Skin of body (tissue), 2 donors: ENCODE measurements around the gene ACSF3. TPM values are rescaled to one million over a fixed set of nuclear protein-coding genes. Genes with fewer than 3 reads are reported as not detected.
"Not testable (repeated sequence)": the region's sequence is repeated elsewhere in the genome, so short reads cannot be mapped to it uniquely, and the experiment has no call there.

ENCODE experiments used
- DNase-seq: peaks from one replicate; lab custom pipeline; 2025; lab: John Stamatoyannopoulos, UW
- total RNA-seq: library from RNA; depleted of rRNA; stranded (reverse); fragments of >200 nt; gene quantifications from one replicate; pipeline ENCODE4 v1.2.3, GENCODE V29; 2014

ACSF3 gene
- total RNA-seq, 1 donor from 2014 or later: 16.5 TPM

DNA sequence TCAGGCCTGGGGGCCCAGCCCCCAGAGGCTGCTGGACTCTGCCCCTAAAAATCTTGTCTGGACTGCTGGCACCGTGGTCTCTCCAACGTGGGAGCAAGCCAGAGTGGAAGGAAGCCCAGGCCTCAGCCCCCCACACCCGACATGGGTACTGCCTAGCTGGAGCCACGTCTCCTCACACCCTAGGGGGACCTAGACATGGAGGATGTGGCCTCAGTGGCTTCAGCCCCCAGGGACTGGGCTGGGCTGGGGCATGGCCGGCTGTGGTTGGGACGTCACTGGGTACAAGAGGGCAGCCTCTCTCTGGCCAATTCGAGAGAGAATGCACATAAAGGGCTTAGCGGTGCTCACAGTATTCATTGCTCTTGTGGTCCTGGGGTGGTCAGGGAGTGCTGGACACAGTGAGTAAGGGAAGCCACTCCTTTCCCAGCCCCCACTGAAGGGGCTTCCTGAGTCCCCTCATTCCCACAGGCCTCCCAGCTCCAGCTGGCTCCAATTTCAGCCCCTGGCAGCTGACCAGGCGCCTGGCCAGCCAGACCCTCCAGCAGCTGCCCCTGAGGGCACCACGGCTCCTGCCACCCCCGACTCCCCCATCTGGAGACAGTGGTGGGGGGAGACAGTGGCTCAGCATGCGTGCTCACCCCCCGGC, 79.0 kb downstream of the ACSF3 start:
- no peak for DNase-seq

DNA sequence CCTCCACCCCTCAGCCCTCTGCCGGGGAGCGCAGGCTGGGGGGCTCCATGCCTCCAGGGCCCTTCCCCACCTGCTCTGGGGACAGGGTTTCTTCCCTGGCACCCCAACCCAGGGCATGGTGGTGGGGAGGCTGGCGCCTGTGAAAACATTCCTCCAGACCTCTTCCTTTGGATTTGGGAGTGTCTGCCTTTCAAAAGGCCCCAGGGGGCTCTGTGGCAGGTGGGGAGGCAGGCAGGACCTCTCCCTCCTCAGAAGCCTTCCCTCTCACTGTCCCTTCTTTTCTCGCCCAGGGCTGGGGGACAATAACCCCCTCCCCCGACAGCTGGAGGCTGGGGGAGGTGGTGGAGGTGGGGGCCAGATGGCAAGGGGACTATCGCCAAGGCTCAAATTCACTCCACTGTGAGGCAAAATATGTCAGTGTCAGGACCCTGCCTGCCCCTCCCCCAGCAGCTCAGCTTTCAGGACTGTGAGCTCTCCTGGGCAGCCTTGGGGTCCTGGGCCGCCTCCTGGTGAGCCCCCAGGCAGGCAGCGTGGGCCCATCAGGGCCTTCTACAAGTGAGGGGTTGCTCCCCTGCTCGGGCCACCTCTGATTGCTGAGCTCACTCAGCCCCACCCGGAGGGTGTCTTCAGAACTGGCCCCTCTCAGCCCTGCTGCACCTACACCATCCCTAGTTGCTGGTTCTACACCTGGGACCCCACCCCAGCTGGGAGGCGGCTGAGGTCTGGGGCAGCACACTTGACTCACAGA, 79.7 kb downstream of the ACSF3 start:
- no peak for DNase-seq

DNA sequence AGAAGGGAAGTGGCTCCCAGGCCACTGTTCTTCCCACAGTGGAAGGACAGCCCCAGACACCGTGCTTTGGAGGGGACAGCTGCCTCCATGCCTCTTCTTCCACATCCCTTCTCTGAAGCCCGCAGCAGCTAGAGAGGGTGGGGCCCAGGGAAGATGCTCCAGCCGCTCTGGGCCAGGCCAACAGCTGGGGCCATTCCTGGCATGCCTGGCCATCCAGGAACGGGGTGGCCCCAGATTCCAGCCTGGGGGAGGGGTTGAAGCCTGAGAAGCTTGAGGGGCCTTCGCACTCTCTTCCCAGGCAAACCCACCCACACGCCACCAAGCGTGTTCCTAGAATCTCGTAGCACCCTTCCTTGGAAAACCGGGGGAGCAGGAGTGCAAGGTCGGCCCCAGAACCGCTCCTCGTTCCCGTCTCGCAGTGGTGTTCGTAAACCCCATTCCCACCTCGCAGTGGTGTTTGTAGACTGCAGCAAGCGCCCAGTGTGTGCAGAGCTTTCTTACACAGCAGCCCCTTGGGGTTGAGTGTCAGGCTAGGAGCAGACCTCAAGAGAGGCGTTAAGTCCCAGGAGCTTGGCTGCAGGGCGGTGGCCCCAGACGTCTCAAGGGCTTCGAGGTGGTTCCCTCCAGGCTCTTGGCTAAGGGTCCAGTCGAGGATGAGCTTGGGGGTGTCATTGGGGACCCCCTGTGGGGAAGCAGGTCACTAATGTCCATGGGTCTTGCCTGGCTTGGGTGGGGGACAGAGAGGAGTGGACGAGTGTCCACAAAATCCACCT, 80.6 kb downstream of the ACSF3 start:
- DNase-seq: no peak

DNA sequence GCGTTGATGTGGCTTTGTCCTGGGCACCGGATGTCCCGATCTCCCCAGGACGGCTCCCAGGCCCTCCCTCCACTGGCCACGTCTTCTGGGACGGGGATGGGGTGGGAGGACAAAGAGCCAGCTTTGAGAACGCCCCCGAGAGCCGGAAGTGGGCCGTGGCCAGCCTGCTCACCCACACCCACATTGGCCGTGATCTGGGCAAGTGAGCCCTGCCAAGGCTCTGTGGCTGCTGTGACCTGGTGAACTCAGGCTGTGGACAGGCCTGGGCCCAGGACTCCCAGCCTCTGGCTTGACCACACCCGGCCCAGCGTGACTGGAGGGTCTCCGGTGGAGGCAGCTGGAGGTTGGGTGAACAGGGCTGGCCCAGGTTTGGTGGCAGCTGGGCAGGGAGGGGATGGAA, 81.2 kb downstream of the ACSF3 start:
- DNase-seq: no peak

DNA sequence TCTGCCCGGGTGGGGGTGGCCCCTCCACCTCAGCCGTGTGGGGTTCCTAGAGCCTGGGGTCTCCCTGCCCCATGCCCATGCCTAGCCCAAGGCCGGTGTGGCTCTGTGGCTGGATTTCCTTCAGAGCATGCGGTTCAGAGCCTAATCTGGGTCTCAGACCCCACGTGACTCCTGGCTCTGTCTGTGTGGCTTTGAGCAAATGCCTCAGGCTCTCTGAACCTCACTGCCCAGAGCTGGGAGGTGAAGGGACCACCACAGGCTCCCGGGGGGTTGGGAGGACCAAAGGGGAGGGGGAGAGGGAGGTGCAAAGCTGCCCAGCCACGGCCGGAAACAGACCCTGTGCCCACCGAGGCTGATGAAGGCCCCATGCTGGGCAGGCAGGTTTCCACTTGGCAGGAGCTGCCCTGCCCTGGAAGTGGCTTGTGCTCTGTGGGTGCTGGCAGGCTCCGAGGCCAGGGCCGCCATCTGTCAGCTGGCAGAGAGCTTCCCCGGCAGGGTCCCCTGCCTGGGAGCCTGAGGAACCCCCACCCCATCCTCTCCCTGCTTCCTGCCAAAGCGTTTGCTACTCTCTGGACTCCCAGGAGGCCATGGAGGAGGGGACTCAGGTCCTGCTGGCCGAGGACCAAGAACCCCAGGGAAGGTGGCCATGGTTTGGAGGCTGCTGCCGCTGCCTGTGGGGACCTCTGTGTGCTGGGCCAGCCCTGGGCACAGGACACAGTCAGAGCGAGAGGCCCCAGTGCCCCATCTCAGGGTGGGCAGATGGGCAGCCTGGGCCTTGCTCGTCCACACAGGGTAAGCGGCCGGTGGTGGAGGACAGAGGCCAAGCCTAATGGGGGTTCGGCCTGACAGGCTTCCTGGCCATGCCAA, 81.9 kb downstream of the ACSF3 start:
- DNase-seq: no peak

DNA sequence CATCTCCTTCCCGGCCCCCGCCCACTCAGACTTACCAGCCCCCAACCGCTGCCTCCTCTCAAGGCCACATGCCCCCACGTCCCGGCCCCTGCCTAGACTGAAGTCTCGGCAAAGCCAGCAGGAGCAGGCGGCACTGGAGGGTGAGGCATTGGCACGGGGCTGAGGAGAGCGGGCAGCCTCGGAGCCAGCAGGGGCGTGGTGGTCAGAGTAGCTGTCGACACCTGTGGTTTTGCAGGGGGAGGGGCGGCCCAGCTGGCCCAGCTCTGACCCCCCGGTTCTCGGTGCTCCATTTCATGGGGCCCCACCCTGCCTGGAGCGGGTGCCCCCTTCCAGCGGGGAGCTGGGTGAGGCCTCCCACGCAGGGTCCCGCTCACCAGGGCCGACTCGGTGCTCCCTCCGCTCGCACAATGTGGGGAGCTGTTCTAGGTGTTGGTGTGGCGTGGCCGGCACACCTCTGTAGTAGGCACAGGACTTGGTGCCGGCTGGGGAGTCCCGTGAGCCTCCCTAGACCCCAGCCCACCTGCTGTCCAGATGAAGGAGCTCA, 82.6 kb downstream of the ACSF3 start:
- DNase-seq: no peak

DNA sequence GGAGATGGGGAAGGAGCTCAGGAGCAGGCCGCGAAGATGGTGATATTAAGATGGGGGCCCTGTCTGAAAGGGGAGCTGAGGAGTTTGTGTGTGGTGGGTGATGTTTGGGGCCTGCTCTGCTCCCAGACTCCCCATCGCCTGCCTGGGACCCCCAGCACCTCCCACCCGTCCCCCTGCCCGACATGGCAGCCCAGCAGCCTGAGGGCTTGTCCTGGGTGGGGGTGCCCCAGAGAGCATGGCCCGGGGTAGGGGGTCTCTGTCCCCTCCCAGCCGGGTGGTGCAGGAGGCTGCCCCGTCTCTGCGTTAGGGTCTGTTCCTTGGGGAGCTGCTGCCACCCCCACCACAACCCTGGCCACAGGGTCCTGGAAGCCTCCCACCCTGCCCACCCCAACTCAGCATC, 83.1 kb downstream of the ACSF3 start:
- no peak for DNase-seq

DNA sequence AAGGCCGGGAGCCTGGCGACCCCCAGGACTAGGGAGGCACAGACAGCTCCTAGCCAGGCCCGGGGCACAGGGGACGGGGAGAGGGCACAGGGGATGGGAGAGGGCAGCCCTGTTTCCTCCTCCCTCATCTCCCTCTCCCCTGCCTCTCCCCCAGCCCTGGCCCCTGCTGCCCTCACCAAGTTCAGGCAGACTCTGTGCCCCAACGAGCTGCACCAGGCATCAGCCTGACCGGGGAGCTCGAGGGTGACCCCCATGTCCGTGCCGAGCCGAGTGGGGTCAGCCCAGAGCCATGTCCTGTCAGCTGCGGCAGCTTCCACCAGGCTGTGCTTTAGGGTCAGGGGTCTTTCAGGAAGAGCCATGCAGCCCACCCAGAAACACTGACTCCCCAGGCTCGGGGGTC, 83.8 kb downstream of the ACSF3 start:
- DNase-seq: no peak

DNA sequence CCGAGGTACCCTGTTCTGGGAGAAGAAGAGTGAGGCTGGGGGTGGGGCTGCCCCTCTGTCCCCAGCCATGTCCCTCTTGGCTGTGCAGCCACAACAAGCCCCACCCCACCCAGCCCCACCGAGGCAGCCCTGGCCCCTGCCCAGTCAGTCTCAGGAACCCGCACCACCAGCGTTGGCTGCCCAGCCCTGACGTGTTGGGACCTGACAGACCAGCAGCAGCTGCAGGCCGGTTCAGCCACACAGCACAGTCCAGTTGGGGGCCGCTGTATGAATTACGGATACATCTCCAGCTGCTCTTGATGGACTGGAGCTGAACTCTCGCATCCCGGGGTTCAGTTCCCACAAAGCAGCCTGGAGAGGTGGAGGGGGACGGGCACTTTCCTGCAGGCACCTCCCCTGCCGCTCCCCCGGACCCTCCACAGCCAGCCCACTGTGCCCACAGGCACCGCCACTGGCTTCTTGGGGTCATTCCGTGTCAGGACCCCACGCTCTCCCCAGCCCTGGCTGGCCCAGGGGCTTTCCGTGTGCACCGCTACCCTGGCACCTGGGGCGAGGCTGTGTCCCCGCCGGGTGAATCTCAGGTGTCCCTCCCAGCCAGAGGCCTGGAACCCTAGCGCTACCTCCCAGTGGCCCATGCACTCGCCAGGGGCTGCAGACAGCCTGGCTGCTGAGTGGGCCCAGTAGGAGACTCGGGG, 84.9 kb downstream of the ACSF3 start:
- DNase-seq: no peak

DNA sequence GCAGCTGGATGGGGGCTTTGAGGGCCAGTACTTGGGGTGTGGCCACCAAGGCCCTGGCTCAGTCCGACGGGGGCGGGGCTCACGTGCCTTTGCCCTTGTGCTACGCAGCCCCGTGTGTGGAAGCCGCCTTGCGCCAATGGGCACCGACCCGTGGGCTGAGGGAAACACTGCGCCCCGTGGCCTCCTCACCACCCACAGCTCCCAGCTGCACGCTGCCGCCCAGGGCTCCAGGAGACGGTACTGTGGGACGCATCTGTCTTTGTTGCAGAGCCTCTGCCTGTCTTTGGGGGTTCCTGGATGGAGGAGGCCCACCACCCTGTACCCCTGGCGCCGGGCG, 85.5 kb downstream of the ACSF3 start:
- no peak for DNase-seq

DNA sequence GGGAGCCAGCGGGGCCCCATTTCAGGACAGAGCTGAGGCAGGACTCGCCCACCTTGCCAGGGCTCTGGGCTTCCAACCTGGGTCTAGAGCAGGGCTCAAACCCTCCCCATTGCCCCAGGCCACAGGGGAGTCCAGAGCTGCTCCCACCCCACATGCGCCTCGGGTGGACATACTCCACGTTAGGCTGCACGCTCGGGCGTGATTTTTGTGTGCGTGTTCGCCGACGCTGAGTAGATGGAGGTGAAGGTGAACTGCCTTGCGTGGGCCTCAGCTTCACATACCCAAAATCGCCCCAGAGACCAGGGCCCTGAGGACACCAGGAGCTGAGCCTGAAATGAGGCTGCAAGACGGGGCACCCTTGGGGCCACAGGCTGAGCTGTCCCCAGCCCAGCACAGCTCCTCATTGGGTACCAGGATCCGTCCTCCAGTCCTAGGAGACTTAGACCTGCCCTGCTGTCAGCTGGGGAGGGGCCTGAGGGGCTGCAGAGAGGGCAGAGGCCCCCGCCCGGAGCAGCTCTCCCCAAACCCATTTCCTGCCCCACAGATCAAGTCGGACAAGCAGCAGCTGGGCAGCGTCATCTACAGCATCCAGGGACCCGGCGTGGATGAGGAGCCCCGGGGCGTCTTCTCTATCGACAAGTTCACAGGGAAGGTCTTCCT, 86.1 kb downstream of the ACSF3 start:
- no peak for DNase-seq

DNA sequence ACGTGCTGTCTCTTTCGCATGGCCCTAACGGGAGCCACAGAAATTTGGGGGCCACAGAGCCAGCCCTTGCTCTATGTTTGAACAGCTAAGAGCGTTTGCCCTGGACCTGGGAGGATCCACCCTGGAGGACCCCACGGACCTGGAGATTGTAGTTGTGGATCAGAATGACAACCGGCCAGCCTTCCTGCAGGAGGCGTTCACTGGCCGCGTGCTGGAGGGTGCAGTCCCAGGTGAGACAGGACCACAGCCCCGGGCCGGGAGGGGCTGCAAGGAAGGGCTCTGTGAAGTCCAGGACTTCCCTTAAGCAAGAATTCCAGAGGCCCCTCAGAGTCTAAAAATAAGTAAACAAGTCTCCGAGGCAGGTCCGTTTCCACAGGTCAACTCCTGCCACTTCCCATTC, 89.8 kb downstream of the ACSF3 start:
- no peak for DNase-seq

DNA sequence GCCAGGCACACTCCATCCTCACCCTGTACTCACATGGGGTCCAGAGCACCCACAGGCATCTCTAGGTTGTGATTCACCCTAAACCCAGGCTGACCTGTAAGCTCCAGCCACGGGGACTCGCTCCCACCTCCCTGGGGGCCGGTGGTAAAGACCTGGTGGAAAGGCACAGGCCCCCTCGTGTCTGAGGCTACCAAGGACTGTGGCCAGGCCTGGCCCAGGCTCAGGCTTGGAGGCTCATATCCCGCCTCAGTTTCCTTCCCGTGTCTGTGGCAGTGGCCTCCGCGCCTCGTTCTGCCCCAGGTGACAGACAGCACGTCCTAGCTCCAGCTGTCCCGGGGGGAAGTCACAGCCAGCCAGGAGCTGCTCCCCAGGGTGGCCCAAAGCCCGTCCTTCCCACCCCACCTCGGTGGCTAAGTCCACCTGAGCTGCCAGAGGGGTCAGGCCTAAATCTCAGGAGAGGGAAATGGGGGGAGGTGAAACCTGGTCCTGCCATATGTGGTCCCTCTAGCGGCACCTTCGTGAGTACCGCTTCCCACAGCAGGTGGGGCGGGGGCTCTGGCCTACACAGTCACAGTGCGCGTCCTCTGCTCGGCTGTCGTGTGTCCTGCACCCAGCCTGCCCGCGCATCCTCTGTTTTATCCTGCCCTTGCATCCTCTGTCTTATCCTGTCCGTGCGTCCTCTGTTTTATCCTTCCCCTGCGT, 90.5 kb downstream of the ACSF3 start:
- no peak for DNase-seq

DNA sequence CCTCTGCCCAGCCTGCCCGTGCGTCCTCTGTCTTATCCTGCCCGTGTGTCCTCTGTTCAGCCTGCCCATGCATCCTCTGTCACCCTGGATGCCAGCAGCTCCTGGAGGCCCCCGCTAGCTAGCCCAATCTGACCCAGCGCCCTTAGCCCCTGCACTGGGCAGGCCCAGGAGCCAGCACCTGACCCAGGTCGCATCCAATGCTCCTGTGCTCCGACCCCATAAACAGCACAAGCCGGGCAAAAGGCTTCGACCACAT, 91.0 kb downstream of the ACSF3 start:
- DNase-seq: no peak

DNA sequence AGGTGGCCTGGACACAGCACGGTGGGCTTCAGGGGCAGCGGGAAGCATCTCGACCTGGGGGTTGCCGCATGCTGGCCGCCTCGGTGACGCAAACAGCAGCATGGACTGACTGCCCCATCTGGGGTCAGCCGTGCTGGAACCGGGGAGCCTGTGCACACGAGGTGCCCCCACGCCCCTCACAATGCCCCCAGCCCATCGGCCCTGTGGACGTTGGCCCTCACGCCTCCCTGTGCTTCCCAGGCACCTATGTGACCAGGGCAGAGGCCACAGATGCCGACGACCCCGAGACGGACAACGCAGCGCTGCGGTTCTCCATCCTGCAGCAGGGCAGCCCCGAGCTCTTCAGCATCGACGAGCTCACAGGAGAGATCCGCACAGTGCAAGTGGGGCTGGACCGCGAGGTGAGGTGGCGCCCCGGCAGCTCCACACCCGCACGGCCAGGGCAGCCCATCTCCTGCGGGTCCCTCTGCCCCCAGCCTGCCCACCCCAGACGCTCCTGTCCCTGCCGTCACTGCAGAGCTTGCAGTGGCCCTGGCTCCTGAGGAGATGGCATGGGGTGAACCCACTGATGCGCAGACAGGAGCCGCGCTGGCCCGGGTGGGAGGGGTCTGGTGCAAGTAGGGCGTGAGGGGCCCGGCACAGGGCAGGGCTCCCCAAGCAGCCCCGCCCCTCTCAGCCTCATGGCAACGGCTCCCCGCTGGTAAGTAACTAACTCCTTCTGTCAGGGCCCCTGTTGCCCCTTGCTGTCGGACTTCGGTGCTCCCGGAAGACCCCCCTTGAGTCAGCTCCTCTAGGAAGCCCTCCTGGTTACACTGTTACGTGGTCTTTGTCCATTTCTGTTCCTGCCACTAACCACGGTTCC, 91.5 kb downstream of the ACSF3 start:
- DNase-seq: no peak

DNA sequence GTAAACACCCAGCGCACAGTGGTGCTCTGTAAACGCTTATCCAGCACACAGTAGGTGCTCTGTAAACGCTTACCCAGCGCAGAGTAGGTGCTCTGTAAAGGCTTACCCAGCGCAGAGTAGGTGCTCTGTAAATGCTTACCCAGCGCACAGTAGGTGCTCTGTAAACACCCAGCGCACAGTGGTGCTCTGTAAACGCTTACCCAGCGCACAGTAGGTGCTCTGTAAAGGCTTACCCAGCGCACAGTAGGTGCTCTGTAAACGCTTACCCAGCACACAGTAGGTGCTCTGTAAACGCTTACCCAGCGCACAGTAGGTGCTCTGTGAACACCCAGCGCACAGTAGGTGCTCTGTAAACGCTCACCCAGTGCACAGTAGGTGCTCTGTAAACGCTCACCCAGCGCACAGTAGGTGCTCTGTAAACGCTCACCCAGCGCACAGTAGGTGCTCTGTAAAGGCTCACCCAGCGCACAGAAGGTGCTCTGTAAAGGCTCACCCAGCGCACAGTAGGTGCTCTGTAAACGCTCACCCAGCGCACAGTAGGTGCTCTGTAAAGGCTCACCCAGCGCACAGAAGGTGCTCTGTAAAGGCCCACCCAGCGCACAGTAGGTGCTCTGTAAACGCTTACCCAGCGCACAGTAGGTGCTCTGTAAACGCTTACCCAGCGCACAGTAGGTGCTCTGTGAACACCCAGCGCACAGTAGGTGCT, 92.4 kb downstream of the ACSF3 start:
- not testable (repeated sequence) for DNase-seq

DNA sequence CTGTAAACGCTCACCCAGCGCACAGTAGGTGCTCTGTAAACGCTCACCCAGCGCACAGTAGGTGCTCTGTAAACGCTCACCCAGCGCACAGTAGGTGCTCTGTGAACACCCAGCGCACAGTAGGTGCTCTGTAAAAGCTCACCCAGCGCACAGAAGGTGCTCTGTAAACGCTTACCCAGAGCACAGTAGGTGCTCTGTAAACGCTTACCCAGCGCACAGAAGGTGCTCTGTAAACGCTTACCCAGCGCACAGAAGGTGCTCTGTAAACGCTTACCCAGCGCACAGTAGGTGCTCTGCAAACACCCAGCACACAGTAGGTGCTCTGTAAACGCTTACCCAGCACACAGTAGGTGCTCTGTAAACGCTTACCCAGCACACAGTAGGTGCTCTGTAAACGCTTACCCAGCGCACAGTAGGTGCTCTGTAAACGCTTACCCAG, 93.0 kb downstream of the ACSF3 start:
- not testable (repeated sequence) for DNase-seq
